IPS-20b (cell line): ENCODE results near the gene TUBG2.

Source experiments
- H3K27ac ChIP-seq: one replicate; pipeline ENCODE4 v1.5.1; 2013; ENCODE audit warnings: low read length
- H3K27me3 ChIP-seq: 2 replicates; pipeline ENCODE4 v1.6.1; 2013; ENCODE audit warnings: mild to moderate bottlenecking, low read length, inconsistent platforms; ENCODE audit not compliant: insufficient read depth
- H3K36me3 ChIP-seq: 2 replicates; pipeline ENCODE4 v1.6.1; 2013; ENCODE audit warnings: low read depth, mild to moderate bottlenecking, inconsistent platforms, low read length, moderate library complexity; ENCODE audit not compliant: insufficient read depth
- H3K4me1 ChIP-seq: 2 replicates; pipeline ENCODE4 v1.6.1; 2013; ENCODE audit warnings: mild to moderate bottlenecking, control low read depth, inconsistent platforms, low read length, moderate library complexity; ENCODE audit not compliant: insufficient read depth
- H3K4me3 ChIP-seq: 2 replicates; pipeline ENCODE4 v1.5.1; 2013; ENCODE audit warnings: mild to moderate bottlenecking, low read length, inconsistent platforms
- H3K9ac ChIP-seq: 2 replicates; pipeline ENCODE4 v1.6.1; 2013; ENCODE audit warnings: low read depth, mild to moderate bottlenecking, inconsistent platforms, low read length, moderate library complexity
- H3K9me3 ChIP-seq: 2 replicates; pipeline ENCODE4 v1.6.1; 2013; ENCODE audit warnings: mild to moderate bottlenecking, low read depth, low read length, inconsistent platforms; ENCODE audit not compliant: insufficient read depth

The TUBG2 gene

DNA sequence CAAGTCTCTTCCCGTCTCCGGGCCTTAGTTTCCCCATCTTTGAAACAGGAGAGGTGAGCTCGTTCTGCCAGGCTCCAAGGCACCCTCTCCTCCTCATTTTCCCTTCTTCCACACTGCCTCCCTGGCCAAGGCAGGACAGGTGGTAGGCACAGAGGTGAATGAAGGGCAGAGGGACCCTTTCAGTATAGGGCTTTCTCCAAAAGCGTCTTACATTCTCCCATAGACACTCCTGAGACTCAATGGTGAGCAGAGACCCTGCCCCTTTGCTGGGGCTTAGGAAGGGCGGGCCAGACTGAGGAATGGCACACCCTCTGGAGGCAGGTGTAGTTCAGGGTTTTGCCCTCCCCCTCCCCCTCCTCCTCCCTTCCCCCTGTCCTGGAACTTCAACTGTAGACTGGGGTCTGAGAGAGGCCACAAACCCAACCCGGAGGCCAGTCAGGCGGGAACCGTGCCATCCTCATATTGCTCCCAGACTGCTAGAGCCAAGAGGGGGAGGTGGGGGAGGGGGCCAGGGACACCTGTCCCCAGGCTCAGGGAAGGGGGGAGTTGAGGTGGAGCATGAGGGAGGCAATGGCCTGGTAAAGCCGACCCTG, 15.8 kb downstream of the TUBG2 start:
- no peak overlapping the region for H3K9ac ChIP-seq
- H3K4me3 ChIP-seq = peak overlapping the region; percentile 92
- no peaks in the 10 kb centered on the region for H3K9me3 ChIP-seq
- H3K27me3 ChIP-seq = peaks cover 68% of the 10 kb centered on the region
- H3K27ac ChIP-seq = no peak overlapping the region
- H3K4me1 ChIP-seq = peaks cover 30% of the 10 kb centered on the region
- H3K36me3 ChIP-seq = peaks cover 8% of the 10 kb centered on the region; the same call in 1 of the 2 replicates

- peaks cover 73% of the 10 kb centered on the region for H3K27me3 ChIP-seq
- no peak overlapping the region for H3K27ac ChIP-seq
- H3K36me3 ChIP-seq = peaks cover 8% of the 10 kb centered on the region; the same call in 1 of the 2 replicates
- H3K9me3 ChIP-seq = no peaks in the 10 kb centered on the region
- peak overlapping the region; percentile 92 for H3K4me3 ChIP-seq
- peaks cover 30% of the 10 kb centered on the region for H3K4me1 ChIP-seq
- H3K9ac ChIP-seq = 0 out of 2 replicates have a peak overlapping the region, but pooled peaks have one; percentile 37
These were observed 16.4 kb downstream of the TUBG2 start for GRCh38 chr17:42675348-42675964.

- Histone ChIP-seq H3K4me1 (peaks cover 28% of the 10 kb centered on the region), H3K27ac (no peak overlapping the region), H3K9me3 (no peaks in the 10 kb centered on the region), H3K36me3 (peaks cover 8% of the 10 kb centered on the region; the same call in 1 of the 2 replicates), H3K4me3 (peak overlapping the region; percentile 92), H3K27me3 (peaks cover 71% of the 10 kb centered on the region), H3K9ac (peak overlapping the region; percentile 77; the same call in 1 of the 2 replicates)
These were observed 16.9 kb downstream of the TUBG2 start for GRCh38 chr17:42675965-42676423.

GRCh38 chr17:42676424-42677011, 17.4 kb downstream of the TUBG2 start, which contains the start of gene PLEKHH3:
TSS of gene PLEKHH3 (minus strand) at chr17:42676994. CDS start at chr17:42676563, 431 bp downstream.
- no peak within 1 kb of the TSS for H3K27ac ChIP-seq
- no peaks in the 10 kb centered on the region for H3K9me3 ChIP-seq
- H3K27me3 ChIP-seq = peaks cover 68% of the 10 kb centered on the region
- peak within 1 kb of the TSS; percentile 92 for H3K4me3 ChIP-seq
- H3K9ac ChIP-seq = peak within 1 kb of the TSS; percentile 81; the same call in 1 of the 2 replicates
- peaks cover 25% of the 10 kb centered on the region for H3K4me1 ChIP-seq
- peaks cover 8% of the 10 kb centered on the region; the same call in 1 of the 2 replicates for H3K36me3 ChIP-seq

DNA sequence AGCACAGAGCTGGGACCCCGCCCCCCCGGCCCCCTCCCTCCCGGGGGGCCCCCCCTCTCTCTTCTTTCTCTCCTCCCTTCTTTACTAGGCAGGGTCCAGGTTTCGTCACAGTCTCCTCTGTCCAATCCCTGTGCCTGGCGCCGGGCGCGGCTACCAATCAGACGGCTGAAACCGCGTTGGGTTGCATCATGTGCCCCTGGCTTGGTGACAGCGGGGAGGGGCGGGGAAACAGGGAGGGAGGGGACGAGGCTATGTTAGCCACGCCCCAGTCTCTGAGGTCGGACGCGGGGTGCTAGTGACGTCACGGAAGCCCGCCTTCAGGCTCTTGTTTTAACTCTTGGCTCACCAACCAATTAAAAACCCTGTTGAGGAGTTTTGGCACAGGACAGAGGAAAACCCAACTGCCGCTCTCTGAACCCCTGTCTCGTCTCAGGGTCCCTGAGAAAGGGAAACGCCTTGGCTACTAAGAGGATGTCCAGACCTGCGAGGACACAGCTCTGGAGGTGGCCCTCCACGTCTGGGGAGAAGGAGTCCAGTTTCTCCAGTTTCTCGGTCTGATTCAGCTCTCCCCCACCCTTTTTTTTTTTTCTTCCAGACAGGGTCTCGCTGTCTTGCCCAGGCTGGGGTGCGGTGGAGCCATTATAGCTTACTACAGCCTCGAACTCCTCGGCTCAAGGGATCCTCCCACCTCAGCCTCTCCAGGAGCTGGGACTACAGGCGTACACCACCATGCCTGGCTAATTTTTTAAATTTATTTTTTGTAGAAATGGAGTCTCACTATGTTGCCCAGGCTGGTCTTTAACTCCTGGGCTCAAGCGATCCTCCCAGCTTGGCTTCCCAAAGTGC, 18.2 kb downstream of the TUBG2 start:
- Histone ChIP-seq H3K4me3 (peak overlapping the region; percentile 92), H3K9ac (peak overlapping the region; percentile 81; the same call in 1 of the 2 replicates), H3K27me3 (peaks cover 68% of the 10 kb centered on the region), H3K9me3 (no peaks in the 10 kb centered on the region), H3K36me3 (peaks cover 8% of the 10 kb centered on the region; the same call in 1 of the 2 replicates), H3K27ac (no peak overlapping the region), H3K4me1 (peaks cover 28% of the 10 kb centered on the region)

- Histone ChIP-seq H3K4me3 (peak overlapping the region; percentile 73), H3K9ac (peak overlapping the region; percentile 81; the same call in 1 of the 2 replicates), H3K4me1 (peaks cover 25% of the 10 kb centered on the region), H3K27me3 (peaks cover 68% of the 10 kb centered on the region), H3K27ac (peak overlapping the region; percentile 78), H3K36me3 (0 out of 2 replicates have a peak, but pooled peaks cover 2% of the 10 kb centered on the region), H3K9me3 (no peaks in the 10 kb centered on the region)
These were observed 19.1 kb downstream of the TUBG2 start for GRCh38 chr17:42677921-42678781.

GRCh38 chr17:42678951-42679491, 19.9 kb downstream of the TUBG2 start:
- H3K36me3 ChIP-seq = no peaks in the 10 kb centered on the region
- no peaks in the 10 kb centered on the region for H3K9me3 ChIP-seq
- H3K27me3 ChIP-seq = peaks cover 68% of the 10 kb centered on the region
- H3K4me3 ChIP-seq = peak overlapping the region; percentile 73
- H3K27ac ChIP-seq = peak overlapping the region; percentile 78
- peaks cover 30% of the 10 kb centered on the region for H3K4me1 ChIP-seq
- H3K9ac ChIP-seq = peak overlapping the region; percentile 81; the same call in 1 of the 2 replicates

DNA sequence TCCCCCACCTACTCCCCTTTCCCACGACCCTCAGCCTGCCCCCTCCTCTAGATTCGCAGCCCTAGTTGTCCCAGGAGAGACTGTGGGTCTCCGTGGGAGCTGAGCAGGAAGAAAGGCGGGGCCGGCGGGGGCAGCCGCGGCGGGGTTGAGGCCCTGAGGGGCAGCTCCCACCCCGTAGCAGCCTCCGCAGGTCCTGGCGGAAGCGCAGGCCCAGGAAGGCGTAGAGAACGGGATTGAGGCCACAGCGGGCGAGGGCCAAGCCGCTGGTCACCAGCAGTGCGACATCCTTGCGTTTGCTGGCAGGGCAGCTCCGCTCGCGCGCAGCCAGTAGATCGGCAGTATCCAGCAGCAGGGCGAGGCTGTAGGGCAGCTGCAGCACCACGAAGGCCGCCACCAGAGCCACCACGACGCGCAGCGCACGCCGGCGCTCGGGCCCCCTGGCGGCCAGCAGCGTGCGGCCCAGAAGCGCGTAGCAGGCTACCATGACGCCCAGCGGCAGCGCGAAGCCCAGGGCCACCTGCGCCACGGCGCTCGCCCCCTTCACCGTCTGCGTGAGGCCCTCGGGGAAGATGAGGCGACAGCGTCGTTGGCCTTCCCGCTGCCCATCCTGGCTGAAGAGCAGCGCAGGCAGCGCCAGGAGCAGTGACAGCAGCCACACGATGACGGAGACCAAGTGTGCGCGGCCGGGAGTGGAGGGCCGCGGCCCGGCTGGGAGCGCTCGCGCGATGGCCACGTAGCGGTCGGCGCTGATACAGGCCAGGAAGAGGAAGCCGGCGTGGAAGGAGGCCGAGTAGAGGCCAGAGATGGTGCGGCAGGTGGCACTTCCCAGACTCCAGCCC, 20.6 kb downstream of the TUBG2 start:
- H3K4me3 ChIP-seq = peak overlapping the region; percentile 62
- peak overlapping the region; percentile 74; the same call in 1 of the 2 replicates for H3K9ac ChIP-seq
- H3K9me3 ChIP-seq = no peaks in the 10 kb centered on the region
- H3K27me3 ChIP-seq = peaks cover 68% of the 10 kb centered on the region
- H3K27ac ChIP-seq = no peak overlapping the region
- peaks cover 23% of the 10 kb centered on the region for H3K4me1 ChIP-seq
- H3K36me3 ChIP-seq = no peaks in the 10 kb centered on the region

GRCh38 chr17:42680331-42680808, 21.3 kb downstream of the TUBG2 start:
- peaks cover 67% of the 10 kb centered on the region for H3K27me3 ChIP-seq
- H3K9ac ChIP-seq = no peak overlapping the region
- H3K4me3 ChIP-seq = peak overlapping the region; percentile 62; the same call in 1 of the 2 replicates
- no peak overlapping the region for H3K27ac ChIP-seq
- H3K36me3 ChIP-seq = no peaks in the 10 kb centered on the region
- peaks cover 22% of the 10 kb centered on the region for H3K4me1 ChIP-seq
- H3K9me3 ChIP-seq = no peaks in the 10 kb centered on the region
